ENCODE measurements around the gene TMEM190. TPM values are rescaled to one million over a fixed set of nuclear protein-coding genes. Genes with fewer than 3 reads are reported as not detected.
A peak's percentile ranks its signal among the peaks of the same experiment; 100 is the strongest.

Gene TMEM190
- total and polyA plus RNA-seq, 2 donors (not counting 3 experiments of a cell fraction or from before 2014, with no cell fraction given), result not detected

- no peak for TF ChIP-seq POLR2AphosphoS5 (IDR thresholded peaks at IDR 0.05; ENCODE audit: insufficient read depth, low read depth, low read length)
- FAIRE-seq (peak; percentile 33), DNase-seq (ENCODE audit: low read depth, low spot score) (no peak)
- CTCF ChIA-PET, result interaction anchor here (2.9 kb wide), 1 partner anchor 85 kb away, joined by 10 read pairs; no protein-coding TSS in a partner anchor
- Histone ChIP-seq H4K20me1 (replicated peaks; ENCODE audit: control insufficient read depth, extremely low read depth, insufficient read depth, low read length) (peaks cover 4% of the 10 kb centered on the region), H3K4me3 (replicated peaks in 1 of 3; ENCODE audit: insufficient read depth in 1 of 3, low read depth in 1 of 3, low read length in 3 of 3) (peak overlapping the region; percentile 33 to 69 (median 67)), H2AFZ (ENCODE audit: low read depth, low read length) (no peak overlapping the region), H3K4me2 (ENCODE audit: insufficient read depth, low read length) (peak overlapping the region; percentile 96), H3K9ac (replicated peaks; ENCODE audit: extremely low read depth, insufficient read depth, low read length) (peak overlapping the region; percentile 81), H3K36me3 (ENCODE audit: control insufficient read depth in 2 of 2, extremely low read depth in 1 of 2, insufficient read depth in 2 of 2, low read length in 2 of 2) (peaks cover 14 to 30% of the 10 kb centered on the region in 2 experiments), H3K79me2 (ENCODE audit: control insufficient read depth, insufficient read depth, low read length) (peaks cover 41% of the 10 kb centered on the region), H3K4me1 (ENCODE audit: control insufficient read depth, extremely low read depth, insufficient read depth, low read length) (peaks cover 31% of the 10 kb centered on the region), H3K9me1 (replicated peaks; ENCODE audit: control insufficient read depth, extremely low read depth, insufficient read depth, low read length) (no peaks in the 10 kb centered on the region), H3K27ac (ENCODE audit: insufficient read depth, low read depth, low read length) (peak overlapping the region; percentile 61), H3K27me3 (ENCODE audit: control insufficient read depth in 2 of 2, insufficient read depth in 2 of 2, low read length in 2 of 2) (no peaks in the 10 kb centered on the region), H3K9me3 (replicated peaks; ENCODE audit: control insufficient read depth, insufficient read depth, low read length) (no peaks in the 10 kb centered on the region)
- intact Hi-C loops (cut with micrococcal nuclease), result loop anchor here (10.0 kb wide), 2 partner anchors 218 to 242 kb away; partner anchors contain the start of genes TNNT1, ZNF524 and ZNF865
- no TSS peak for BruUV-seq (replicated peaks)
- dilution Hi-C loops (cut with MboI; ENCODE audit: extremely low pct_ligation_motif_present, low sequenced_read_pairs), result no loop called here
- POLR2A ChIA-PET, result interaction anchor here (0.9 to 1.6 kb wide), 4 partner anchors 19 to 106 kb away, joined by 3 to 7 read pairs (median 4); partner anchors contain the start of genes HSPBP1 and UBE2S
Observed at GRCh38 chr19:55386493-55386971, 9.9 kb downstream of the TMEM190 start.

- Histone ChIP-seq H3K9me3 (replicated peaks; ENCODE audit: control insufficient read depth, insufficient read depth, low read length) (no peaks in the 10 kb centered on the region), H3K9ac (replicated peaks; ENCODE audit: extremely low read depth, insufficient read depth, low read length) (no peak overlapping the region), H3K27me3 (ENCODE audit: control insufficient read depth in 2 of 2, insufficient read depth in 2 of 2, low read length in 2 of 2) (no peaks in the 10 kb centered on the region), H3K79me2 (ENCODE audit: control insufficient read depth, insufficient read depth, low read length) (peaks cover 41% of the 10 kb centered on the region), H3K4me1 (ENCODE audit: control insufficient read depth, extremely low read depth, insufficient read depth, low read length) (peaks cover 31% of the 10 kb centered on the region), H3K36me3 (ENCODE audit: control insufficient read depth in 2 of 2, extremely low read depth in 1 of 2, insufficient read depth in 2 of 2, low read length in 2 of 2) (peaks cover 14 to 30% of the 10 kb centered on the region in 2 experiments), H3K4me3 (replicated peaks in 1 of 3; ENCODE audit: insufficient read depth in 1 of 3, low read depth in 1 of 3, low read length in 3 of 3) (peak overlapping the region in 2 of 3 experiments; percentile 67 to 69), H3K9me1 (replicated peaks; ENCODE audit: control insufficient read depth, extremely low read depth, insufficient read depth, low read length) (no peaks in the 10 kb centered on the region), H3K27ac (ENCODE audit: insufficient read depth, low read depth, low read length) (no peak overlapping the region), H2AFZ (ENCODE audit: low read depth, low read length) (no peak overlapping the region), H3K4me2 (ENCODE audit: insufficient read depth, low read length) (peak overlapping the region; percentile 96), H4K20me1 (replicated peaks; ENCODE audit: control insufficient read depth, extremely low read depth, insufficient read depth, low read length) (peaks cover 4% of the 10 kb centered on the region)
- no TSS peak for BruUV-seq (replicated peaks)
- TF ChIP-seq MAX (IDR thresholded peaks at IDR 0.05; ENCODE audit: insufficient read depth, insufficient read length), result no peak
- no peak for TF ChIP-seq POLR2A (IDR thresholded peaks at IDR 0.05; ENCODE audit: low read depth, low read length)
- no peak for TF ChIP-seq EZH2 (IDR thresholded peaks at IDR 0.05; ENCODE audit: borderline replicate concordance, low read depth, low read length, severe bottlenecking)
- no peak for TF ChIP-seq JUN (IDR thresholded peaks at IDR 0.05; ENCODE audit: borderline replicate concordance, insufficient read depth, insufficient read length, low read depth)
- TF ChIP-seq MYC (IDR thresholded peaks at IDR 0.05; ENCODE audit: low read depth, low read length), result no peak
- no peak for TF ChIP-seq FOS (IDR thresholded peaks at IDR 0.05; ENCODE audit: borderline replicate concordance, insufficient read depth, low read length)
- no peak for TF ChIP-seq CTCF (IDR thresholded peaks at IDR 0.05; ENCODE audit: extremely low read depth in 1 of 2, insufficient read depth in 1 of 2, low read depth in 1 of 2, low read length in 2 of 2)
- no peak for TF ChIP-seq POLR2AphosphoS5 (IDR thresholded peaks at IDR 0.05; ENCODE audit: insufficient read depth, low read depth, low read length)
- ChIA-PET CTCF (interaction anchor here (2.9 kb wide), 1 partner anchor 86 kb away, joined by 10 read pairs; no protein-coding TSS in a partner anchor), POLR2A (interaction anchor here (0.6 to 1.6 kb wide), 4 partner anchors 20 to 177 kb away, joined by 3 to 7 read pairs (median 4); partner anchors contain the start of genes HSPBP1 and UBE2S)
- intact Hi-C loops (cut with micrococcal nuclease) (loop anchor here (10.0 kb wide), 2 partner anchors 217 to 243 kb away; partner anchors contain the start of genes TNNT1, ZNF524 and ZNF865), dilution Hi-C loops (cut with MboI; ENCODE audit: extremely low pct_ligation_motif_present, low sequenced_read_pairs) (no loop called here)
- FAIRE-seq (no peak), DNase-seq (ENCODE audit: low read depth, low spot score) (no peak)
Observed at GRCh38 chr19:55387736-55388497, 11.3 kb downstream of the TMEM190 start.

Data from endothelial cell of umbilical vein (primary cell).